ENCODE results near the gene C12orf54. TPM values are rescaled to one million over a fixed set of nuclear protein-coding genes. Genes with fewer than 3 reads are reported as not detected.

Gene C12orf54
- polyA plus RNA-seq, 1 experiment, result not detected

- Histone ChIP-seq H3K27me3 (ENCODE audit: control insufficient read depth, insufficient read depth, low read length) (no peaks in the 10 kb centered on the region), H3K27ac (ENCODE audit: low read depth, low read length) (no peak overlapping the region), H3K9me3 (ENCODE audit: control insufficient read depth, insufficient read depth, low read length) (no peaks in the 10 kb centered on the region), H3K4me3 (ENCODE audit: low read depth, low read length) (no peak overlapping the region)
- DNase-seq (ENCODE audit: low read depth, low spot score), result no peak
- CTCF ChIA-PET, result interaction anchor here (0.6 to 1.5 kb wide), 3 partner anchors 14 to 339 kb away, joined by 3 read pairs; no protein-coding TSS in a partner anchor
- POLR2A ChIA-PET, result no interaction called here
- TF ChIP-seq CTCF (IDR thresholded peaks at IDR 0.05; ENCODE audit: low read depth, low read length), result no peak
These were observed 45.8 kb downstream of the C12orf54 start for GRCh38 chr12:48527891-48528670.

DNA sequence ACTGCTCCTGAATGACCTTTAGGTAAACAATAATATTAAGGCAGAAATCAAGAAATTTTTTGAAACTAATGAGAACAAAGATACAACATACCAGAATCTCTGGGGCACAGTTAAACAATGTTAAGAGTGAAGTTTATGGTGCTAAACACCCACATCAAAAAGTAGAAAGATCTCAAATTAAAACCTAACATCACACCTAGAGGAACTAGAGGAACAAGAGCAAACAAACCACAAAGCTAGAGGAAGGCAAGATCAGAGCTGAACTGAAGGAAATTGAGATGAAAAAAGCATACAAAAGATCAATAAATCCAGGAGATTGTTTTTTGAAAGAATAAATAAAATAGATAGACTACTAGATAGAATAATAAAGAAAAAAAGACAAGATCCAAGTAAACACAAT is 50.3 kb downstream of the C12orf54 start:
- H3K27ac ChIP-seq (ENCODE audit: low read depth, low read length), result no peak overlapping the region
- no peak for DNase-seq (ENCODE audit: low read depth, low spot score)
- no peak overlapping the region for H3K4me3 ChIP-seq (ENCODE audit: low read depth, low read length)
- H3K9me3 ChIP-seq (ENCODE audit: control insufficient read depth, insufficient read depth, low read length), result no peaks in the 10 kb centered on the region
- ChIA-PET POLR2A (no interaction called here), CTCF (no interaction called here)
- TF ChIP-seq CTCF (IDR thresholded peaks at IDR 0.05; ENCODE audit: low read depth, low read length), result no peak
- no peaks in the 10 kb centered on the region for H3K27me3 ChIP-seq (ENCODE audit: control insufficient read depth, insufficient read depth, low read length)

- no peak for TF ChIP-seq CTCF (IDR thresholded peaks at IDR 0.05; ENCODE audit: low read depth, low read length)
- no peak overlapping the region for H3K4me3 ChIP-seq (ENCODE audit: low read depth, low read length)
- H3K27me3 ChIP-seq (ENCODE audit: control insufficient read depth, insufficient read depth, low read length), result no peaks in the 10 kb centered on the region
- H3K9me3 ChIP-seq (ENCODE audit: control insufficient read depth, insufficient read depth, low read length), result no peaks in the 10 kb centered on the region
- DNase-seq (ENCODE audit: low read depth, low spot score), result no peak
- no peak overlapping the region for H3K27ac ChIP-seq (ENCODE audit: low read depth, low read length)
- ChIA-PET POLR2A (no interaction called here), CTCF (no interaction called here)
These were observed 54.3 kb downstream of the C12orf54 start for GRCh38 chr12:48536602-48537001.

GRCh38 chr12:48542300-48542928 is 60.1 kb downstream of the C12orf54 start:
- Histone ChIP-seq H3K27me3 (ENCODE audit: control insufficient read depth, insufficient read depth, low read length) (no peaks in the 10 kb centered on the region), H3K4me3 (ENCODE audit: low read depth, low read length) (no peak overlapping the region), H3K9me3 (ENCODE audit: control insufficient read depth, insufficient read depth, low read length) (no peaks in the 10 kb centered on the region), H3K27ac (ENCODE audit: low read depth, low read length) (no peak overlapping the region)
- TF ChIP-seq CTCF (IDR thresholded peaks at IDR 0.05; ENCODE audit: low read depth, low read length), result peak; percentile 80
- no peak for DNase-seq (ENCODE audit: low read depth, low spot score)
- ChIA-PET CTCF (interaction anchor here (0.6 to 6.6 kb wide), 12 partner anchors 11 to 270 kb away, joined by 3 to 159 read pairs (median 3); no protein-coding TSS in a partner anchor), POLR2A (no interaction called here)

- CTCF ChIA-PET, result interaction anchor here (0.6 to 6.6 kb wide), 2 partner anchors 73 to 258 kb away, joined by 3 to 159 read pairs; no protein-coding TSS in a partner anchor
- DNase-seq (ENCODE audit: low read depth, low spot score), result no peak
- Histone ChIP-seq H3K4me3 (ENCODE audit: low read depth, low read length) (no peak overlapping the region), H3K27ac (ENCODE audit: low read depth, low read length) (no peak overlapping the region), H3K9me3 (ENCODE audit: control insufficient read depth, insufficient read depth, low read length) (no peaks in the 10 kb centered on the region), H3K27me3 (ENCODE audit: control insufficient read depth, insufficient read depth, low read length) (no peaks in the 10 kb centered on the region)
- TF ChIP-seq CTCF (IDR thresholded peaks at IDR 0.05; ENCODE audit: low read depth, low read length), result no peak
- POLR2A ChIA-PET, result no interaction called here
These were observed 63.7 kb downstream of the C12orf54 start for GRCh38 chr12:48545833-48546469.
